NCI-H748 (cell line): ENCODE results near the gene CACNA2D3.

Source experiments
- DNase-seq: peaks from one replicate; lab custom pipeline; 2025; ENCODE audit not compliant: unreplicated experiment; lab: John Stamatoyannopoulos, UW

The CACNA2D3 gene

DNA sequence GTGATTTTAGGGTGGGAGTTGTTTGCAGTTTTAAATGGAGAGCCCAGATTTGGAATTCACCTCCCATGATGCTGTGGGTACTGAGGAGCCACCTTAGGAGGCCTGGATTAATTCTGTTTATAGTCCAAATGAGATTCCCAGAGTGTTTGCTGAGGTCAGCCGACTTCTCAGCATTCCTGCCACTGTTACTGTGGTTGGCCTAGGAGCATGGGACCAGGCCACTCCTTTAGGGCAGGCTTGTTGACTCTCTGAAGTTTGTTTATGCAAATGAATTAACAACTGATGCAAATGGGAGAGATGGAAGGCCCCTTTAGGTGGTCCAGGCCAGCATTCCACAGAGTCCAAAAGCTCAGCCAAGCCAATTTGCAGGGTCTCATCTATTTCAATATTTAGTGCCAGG is 46.1 kb downstream of the CACNA2D3 start:
- DNase-seq, result no peak

DNA sequence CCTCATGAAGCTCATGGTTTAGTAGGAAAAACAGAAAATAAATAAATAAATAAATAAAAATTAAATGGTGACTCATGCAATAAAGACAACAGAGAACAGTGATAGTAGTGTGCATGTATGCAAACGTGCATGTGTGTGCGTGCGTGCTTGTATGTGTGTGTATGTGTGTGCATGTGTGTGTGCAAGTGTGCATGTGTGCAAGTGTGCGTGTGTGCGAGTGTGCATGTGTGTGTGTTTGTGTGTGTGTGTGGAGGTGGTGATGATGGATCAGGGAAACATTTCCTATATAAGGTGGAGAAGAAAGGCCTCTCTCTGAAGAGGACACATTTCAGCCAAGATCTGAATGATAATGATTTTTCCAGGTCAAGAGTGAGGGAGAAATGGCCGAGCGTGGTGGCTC is 47.2 kb downstream of the CACNA2D3 start:
- DNase-seq, result no peak

DNA sequence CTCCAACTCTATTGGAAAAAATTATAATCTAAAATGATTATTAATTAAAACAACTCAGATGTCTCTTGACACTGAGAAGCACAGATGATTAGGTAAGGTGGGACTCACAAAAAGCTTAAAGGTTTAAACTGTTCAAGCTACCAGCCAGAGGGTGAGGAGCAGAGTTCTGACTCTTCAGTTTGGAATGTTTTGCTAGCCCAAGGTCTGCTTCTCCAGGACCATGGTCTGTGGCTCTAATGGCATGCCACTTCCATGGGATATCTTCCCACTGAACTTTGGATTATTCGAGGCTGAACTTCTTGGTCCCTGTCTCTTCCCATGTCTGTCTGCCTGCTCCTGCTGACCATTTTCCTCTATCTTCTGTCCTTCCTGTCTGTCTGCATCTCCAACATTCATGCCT is 49.2 kb downstream of the CACNA2D3 start:
- no peak for DNase-seq

DNA sequence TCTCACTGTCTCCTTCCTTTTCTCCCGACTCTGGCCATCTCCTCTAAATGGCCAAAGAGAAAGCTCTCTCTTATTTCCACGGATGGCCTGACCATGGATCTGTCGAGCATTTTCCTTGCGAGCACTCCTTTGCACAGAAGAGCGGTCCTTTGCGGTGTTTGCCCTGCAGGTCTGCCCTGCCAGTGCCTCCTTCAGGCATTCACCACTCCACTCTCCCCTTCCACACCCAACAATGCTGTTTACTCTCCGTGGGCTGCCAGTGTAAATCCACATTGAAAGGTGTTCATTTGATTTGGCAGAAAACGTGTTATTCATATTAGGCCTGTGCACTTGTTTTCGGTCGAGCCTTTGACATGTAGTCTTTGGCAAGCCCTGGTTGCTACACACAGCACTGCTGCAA is 49.6 kb downstream of the CACNA2D3 start:
- DNase-seq, result no peak

DNA sequence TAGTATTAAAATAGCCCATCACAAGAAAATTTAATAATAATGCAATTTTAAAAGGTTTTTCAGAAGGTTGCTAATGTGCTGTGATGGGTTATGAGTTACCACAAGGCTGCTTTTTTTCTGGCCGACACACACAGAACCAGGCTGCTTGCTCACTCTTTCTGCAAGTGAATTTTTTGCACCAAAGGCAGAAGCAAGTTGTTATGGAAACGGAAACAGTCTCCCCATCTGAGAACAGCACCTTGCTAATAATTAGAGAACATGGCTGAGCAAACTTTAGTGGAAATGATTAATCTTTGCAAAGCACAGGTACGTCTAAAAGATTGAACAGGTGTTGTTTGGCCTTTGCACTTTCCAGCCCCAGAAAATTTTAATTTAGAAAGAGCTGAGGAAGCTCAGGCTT is 51.0 kb downstream of the CACNA2D3 start:
- no peak for DNase-seq

DNA sequence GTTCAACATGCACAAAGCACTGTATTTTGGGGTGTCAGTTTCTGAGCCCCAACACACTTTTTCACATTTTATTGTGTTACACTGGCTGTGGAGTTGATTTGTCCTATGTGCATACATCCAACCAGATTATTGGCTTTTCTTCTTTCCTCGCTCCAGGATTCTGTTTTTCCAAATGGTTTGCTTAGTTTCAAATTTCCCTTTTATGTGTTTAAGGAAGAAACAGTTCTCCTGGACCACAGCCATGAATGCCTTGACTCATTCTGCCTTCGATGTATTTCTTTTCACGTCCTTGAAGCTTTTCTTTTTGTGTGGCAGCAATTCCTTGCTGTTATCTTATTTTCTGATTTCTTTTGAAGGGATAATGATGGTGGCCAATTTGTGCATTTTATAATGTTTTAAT is 53.8 kb downstream of the CACNA2D3 start:
- peak; percentile 65 for DNase-seq

DNA sequence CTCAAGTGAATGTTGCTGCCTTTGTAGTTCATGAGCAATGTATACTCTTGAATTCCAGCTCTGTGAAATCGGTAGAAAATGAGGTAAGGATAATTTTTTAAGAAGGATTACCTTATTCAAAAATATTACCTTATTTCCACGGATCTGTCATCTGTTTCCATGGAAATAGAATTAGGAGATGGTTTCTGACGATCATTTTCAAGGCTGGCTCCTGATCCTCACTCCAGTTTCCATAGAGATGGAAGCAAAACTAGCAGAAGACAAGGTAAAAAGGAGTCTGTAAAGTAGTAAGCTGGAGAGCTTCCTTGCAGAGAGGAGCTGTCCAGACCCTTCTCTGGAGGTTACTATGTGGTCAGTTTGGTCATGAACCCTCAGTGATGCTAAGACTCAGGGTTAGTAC is 55.5 kb downstream of the CACNA2D3 start:
- no peak for DNase-seq

DNA sequence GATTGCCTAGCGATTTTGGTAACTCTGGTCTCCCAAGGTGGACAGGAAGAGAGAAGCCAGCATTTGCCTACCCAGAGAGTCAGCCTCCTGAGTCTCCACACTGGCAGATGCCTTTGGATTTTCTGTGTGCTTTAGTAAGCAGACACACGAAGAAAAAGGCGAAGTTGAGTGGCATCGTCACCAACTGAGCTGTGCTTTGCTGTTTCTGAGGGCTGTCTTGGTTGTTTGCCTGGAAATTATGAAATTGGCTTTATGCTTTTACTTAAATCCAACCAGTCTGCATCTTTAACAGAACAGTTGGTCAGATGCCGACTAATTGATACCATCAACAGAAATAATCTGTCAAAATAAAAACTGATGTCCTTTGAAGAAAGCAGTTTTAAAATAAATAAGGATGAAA is 56.0 kb downstream of the CACNA2D3 start:
- no peak for DNase-seq

DNA sequence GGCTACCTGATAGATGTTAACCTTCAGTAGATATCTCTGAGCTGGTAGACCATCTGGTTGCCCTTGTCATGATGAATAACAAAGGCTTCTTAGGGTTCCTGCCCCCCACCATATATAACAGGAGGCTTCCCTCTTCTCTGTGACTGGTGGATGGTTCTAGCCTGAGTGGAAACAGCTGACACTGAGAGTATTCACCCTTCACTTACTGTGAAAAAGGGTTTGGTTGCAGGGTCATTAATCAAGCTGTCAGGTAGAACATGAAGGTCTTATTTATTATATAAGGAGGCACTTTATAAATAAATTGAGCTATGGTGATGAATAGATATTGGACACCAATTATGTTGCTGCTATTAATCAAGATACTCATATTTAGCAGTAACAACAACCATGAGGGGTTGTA is 58.6 kb downstream of the CACNA2D3 start:
- peak; percentile 4 for DNase-seq

DNA sequence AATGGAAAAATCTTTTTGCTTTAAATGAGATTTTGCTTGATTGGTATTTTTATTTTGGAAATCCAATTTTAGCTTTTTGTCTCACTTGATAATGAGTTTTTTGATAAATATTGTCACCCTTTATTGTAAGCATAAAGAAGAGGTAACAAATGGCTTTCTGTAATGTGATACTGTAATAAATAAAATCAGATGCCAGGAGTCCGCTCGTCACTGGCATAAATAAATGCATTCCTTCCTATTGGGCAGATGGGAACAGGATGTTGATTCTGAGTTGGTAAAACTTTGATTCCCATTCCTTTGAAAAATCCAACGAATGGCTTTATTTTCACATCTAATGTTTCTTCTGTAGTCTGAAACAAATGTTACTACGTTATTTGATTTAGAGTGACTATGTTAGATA is 59.9 kb downstream of the CACNA2D3 start:
- DNase-seq, result no peak

DNA sequence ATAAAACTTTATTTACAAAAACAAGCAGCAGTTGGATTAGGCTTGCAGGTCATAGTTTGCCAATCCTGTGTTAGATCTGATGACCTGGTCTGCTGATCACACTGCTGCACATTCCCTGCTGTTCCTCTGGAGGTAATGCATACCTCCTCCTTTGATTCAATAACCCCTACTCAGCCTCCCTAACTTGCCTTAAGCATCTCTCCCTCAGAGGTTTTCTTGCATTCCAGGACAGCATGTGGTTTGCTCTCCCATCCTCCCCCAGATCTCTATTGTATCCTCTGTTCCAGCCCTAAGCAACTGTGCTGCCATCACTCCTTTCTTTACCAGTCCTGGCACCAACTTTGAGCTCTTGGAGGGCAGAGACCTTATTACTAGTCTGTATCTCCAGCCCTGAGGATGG is 63.4 kb downstream of the CACNA2D3 start:
- no peak for DNase-seq

DNA sequence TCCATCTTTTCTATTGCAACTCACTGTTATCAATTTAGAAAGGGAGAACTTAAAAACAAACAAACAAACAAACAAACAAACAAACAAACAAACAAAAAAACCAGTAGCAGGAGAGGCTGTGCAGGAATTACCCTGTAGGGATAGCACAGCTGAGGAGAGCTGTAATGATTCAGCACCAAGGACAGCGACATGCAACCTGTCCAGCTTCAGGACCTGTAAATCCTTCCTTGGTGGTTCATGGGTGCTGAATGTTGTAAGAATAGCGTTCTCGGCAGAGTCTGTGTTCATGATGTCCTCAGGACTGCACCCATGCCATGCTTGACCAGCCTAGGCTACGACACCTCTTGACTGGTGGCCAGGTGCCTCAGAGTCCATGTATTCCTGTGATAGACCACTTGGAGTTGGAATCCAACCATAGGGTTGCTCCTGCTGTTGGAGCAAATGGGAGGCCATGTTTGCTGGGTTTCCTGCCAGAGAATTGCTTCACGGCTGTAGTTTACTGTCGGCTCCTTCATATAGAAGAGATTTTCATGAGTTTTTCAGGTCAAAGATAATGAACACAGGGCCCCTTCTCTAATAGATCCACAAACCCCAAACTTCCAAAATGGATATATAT is 65.9 kb downstream of the CACNA2D3 start:
- no peak for DNase-seq

DNA sequence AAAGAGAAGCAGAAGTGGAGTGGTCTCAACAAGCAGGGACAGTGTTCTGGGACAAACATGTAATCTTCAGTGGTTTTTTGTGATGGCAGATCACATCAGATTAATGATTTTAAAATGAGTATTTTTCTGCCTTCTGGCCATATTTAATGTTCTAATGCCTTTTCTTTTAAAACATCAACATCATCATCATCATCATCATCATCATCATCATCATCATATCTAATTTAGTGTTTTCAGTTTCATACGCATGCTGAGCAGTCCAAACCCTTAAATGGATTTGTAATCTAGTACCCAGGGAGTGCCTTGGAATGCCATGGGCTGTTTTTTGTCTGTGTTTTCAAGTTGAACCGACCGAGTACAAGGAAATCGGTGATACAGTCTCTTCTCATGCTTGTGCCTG is 68.9 kb downstream of the CACNA2D3 start:
- no peak for DNase-seq

DNA sequence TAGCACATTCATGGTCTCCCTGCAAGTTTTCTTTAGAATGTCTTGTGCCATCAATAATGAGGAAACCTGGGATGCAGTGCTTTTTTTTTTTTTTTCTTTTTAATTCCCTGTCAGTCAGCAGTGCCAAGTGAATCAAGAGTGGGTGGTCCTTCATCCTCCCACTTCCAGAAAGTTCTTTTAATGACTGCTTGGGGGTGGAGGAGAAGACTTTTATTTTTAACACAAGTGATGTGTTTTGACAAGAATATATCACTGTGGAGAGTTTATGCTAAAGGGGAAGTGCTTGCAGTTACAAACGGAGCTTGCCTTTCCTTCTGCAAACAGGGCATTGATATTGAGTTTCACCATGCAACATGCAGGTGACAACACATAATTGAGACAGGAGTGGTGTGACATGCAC is 69.7 kb downstream of the CACNA2D3 start:
- DNase-seq, result peak; percentile 55

DNA sequence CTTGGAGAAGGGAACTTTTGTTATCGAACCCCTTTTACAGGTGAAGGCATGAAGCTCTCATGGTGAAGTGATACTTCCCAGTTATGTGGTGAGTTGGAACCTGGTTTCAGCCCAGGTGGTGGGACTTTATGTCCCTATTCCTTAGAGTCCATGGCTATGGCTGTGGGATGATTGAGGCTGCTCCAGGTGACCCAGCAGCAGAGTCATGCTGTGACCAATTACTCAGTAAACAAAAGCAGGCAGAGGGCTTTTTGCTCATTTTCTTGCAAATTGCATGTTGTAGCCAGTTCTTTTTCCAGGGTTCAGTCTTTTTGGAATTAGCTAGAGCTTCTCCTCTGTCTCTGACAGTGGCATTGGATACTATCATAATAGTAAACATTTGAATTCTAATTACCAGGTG is 70.7 kb downstream of the CACNA2D3 start:
- DNase-seq, result peak; percentile 76

DNA sequence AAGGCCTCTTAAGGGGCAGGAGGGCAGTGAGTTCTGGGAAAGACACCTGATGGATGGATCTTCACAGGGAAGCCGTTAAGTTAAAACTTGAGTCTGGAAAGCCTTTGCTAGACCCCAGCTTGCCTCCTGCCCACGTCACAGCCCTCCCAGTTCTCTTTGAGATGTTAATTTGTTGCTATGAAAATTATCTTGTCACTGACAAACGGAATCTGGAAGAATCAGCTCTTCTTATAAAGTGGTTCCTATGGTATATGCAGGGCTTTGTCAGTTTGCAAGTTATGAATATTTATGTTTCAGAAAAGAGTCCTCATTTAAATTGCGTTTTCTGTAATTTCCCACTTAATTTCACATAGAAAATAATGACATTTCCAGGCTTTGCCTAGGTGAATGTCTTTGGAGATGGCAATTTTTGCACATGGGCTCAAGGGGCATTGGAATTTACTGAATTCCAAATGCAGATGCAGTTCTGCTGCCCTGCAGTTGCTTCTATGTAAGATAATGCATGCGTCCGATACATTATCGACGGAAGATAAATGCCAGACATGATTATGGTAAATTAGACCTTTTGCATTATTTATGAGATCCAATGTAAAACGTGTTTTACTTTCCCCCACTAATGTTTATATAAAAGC is 74.1 kb downstream of the CACNA2D3 start:
- peak; percentile 3 for DNase-seq

DNA sequence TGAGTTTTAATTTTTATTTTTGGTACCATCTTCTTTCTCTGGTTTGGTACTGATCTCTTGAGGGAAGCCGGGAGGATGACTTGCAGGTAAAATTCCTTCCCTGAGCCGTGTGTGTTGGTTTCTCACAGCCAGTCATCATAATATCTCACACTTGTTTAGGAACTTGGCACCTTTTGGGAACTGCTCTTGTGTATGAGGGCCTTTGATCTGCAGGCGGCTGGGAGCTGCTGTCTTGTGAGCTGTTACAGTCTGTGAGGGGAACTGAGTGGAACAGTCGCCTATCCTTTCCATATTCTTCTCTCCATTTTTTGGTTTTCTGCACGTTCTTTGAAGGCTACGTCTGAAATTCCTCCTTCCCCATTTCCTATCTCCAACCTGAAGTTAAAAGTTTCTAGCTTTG is 75.2 kb downstream of the CACNA2D3 start:
- DNase-seq, result no peak

DNA sequence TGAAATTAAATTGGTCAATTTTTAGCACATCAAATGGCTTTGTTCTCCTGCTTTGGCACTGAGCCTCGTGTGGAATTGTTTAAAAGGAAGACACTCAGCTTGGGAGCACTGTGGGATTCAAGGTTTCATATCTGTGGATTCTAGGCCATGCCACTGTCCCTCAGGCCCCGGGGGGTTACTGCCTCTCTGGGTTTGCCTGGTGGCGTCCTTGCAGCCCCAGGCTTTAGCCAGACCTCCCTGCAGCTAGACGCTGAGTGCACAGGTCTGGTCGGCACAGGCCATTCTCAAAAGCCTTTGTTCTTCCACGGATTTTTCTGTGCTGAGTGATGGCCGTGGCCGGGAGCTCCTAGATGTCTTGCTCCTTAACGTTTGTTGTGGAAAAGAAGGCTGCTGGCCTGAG is 76.2 kb downstream of the CACNA2D3 start:
- DNase-seq, result peak; percentile 33

DNA sequence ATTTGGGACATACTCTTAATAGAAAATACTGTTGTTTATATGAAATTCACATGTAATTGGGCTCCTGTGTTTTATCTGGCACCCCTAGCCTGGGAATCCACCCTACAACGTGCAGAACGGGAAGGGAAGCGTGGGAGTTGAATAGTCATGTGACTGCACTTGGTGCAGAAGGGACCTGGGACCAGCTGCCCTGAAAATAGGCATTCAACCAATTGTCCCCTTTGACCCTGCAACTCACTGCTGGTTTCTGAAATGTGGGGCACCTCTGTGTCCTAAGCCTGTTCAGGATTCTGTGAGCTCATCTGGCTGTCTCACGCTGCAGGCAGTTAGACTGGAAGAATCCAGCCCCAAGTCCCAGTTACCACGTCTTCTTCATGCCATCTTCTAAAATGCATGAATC is 79.7 kb downstream of the CACNA2D3 start:
- DNase-seq, result no peak

DNA sequence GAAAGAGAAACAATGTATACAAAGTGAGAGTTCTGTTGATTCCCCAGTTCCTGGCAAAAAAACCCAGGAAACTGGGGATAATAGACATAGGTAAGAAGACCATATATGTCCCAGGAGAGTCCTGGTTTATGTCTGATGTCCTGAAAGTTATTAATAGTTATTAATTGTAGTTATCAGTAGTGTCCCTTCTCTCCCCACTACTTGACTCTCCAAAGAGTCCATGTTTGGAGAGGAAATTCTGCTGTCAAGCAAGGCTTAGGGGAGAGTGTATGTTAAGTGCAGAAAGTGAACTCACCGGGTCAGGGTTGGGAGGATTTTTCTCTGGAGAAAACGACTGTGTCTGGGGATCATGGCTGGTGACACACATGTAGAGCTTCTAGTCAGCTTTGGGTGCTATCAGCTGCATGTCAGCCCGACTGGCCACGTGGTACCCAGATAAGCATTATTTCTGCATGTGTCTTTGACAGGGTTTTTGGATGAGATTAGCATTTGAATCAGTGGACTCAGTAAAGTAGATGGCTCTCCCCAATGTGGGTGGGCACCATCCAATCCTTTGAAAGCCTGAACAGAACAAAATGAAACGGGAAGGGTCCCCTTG is 80.4 kb downstream of the CACNA2D3 start:
- no peak for DNase-seq

DNA sequence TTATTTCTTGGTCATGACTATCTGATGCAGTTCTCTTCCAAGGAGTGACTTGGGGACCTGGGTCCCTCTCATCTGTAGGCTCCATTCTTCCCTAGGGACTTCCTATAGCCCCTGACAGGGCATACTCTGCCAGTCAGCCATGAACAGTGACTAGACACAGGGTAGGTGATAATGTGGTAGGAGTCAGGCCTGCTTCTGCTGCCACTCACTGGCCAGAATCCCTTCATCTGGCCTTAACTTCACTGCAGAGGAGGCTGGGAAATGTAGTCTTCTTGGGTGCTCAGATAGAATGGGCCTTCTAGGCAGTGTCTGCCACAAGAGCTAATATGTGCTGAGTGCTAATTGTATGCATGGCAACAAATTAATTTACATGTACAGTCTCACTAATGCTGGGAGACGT is 84.5 kb downstream of the CACNA2D3 start:
- no peak for DNase-seq

DNA sequence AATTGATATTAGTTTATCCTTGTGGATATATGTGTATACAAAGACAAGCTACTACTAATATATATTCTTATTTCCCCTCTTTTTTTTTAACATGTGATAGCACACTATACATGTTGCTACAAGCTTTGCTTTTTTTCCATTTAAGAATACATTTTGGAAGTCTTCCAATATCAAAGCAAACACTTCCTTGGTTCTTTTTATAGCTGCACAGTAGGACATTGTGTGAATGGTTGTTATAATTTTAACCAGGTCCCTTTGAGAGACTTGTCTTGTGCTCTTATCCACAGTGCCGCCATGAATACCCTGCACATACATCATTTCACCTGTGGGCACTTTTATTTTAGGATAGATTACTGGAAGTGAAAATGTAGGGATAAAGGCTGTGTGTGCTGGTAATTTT is 88.7 kb downstream of the CACNA2D3 start:
- DNase-seq, result peak; percentile 90

DNA sequence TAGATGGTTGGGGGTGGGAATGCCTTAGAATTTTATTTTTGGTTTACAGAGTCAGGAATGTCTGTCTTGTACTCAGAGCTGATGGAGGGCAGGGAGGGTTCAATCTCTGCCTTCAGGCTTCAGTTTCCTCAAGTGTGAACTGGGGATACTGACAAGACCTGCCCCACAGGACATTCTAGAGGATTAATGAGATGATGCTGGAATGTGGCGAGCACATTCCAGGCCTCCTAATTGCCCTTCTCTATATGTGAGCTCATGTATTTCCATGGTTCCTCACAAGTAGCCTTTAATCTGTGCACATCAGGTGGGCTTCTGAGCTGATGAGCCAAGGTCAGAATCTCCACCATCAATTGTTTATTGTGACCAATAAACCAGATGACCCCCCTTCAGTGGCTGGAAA is 90.4 kb downstream of the CACNA2D3 start:
- no peak for DNase-seq
